ENCODE data around the gene AP3S1. TPM values are rescaled to one million over a fixed set of nuclear protein-coding genes. Genes with fewer than 3 reads are reported as not detected.

The AP3S1 gene
- total and polyA plus RNA-seq, 2 of the 13 experiments (the other 11 are each of a cell fraction or from before 2014, with no cell fraction given), result 50.5 to 85.9 TPM

- BruUV-seq (replicated peaks), result no TSS peak
Measured at GRCh38 chr5:115795700-115796099, 46.0 kb upstream of the AP3S1 start.

More at GRCh38 chr5:115795700-115796099, 46.0 kb upstream of the AP3S1 start:
- Histone ChIP-seq H3K27ac (ENCODE audit: extremely low read length, insufficient read depth, low read length) (no peak overlapping the region), H3K36me3 (replicated peaks in 1 of 2; ENCODE audit: control insufficient read depth in 1 of 2, insufficient read depth in 2 of 2, low read length in 2 of 2) (no peaks in the 10 kb centered on the region), H3K27me3 (ENCODE audit: control insufficient read depth in 1 of 2, insufficient read depth in 2 of 2, low read length in 2 of 2) (no peaks in the 10 kb centered on the region), H3K9ac (ENCODE audit: insufficient read depth, low read depth, low read length) (no peak overlapping the region), H2AFZ (ENCODE audit: low read length) (no peak overlapping the region), H3K9me3 (ENCODE audit: low read length) (no peaks in the 10 kb centered on the region), H3K79me2 (ENCODE audit: insufficient read depth, low read length) (no peaks in the 10 kb centered on the region), H3K4me3 (replicated peaks in 1 of 3; ENCODE audit: insufficient read depth in 1 of 3, low read depth in 2 of 3, low read length in 3 of 3) (no peak overlapping the region), H3K4me1 (ENCODE audit: insufficient read depth, low read length) (peaks cover 40% of the 10 kb centered on the region), H4K20me1 (ENCODE audit: insufficient read depth, low read length) (no peaks in the 10 kb centered on the region), H3K4me2 (ENCODE audit: low read depth, low read length) (no peak overlapping the region)
- WGBS (ENCODE audit: low lambda C conversion rate), result 20% methylated on average over 1 of the region's 1 CpG
- DNase-seq (ENCODE audit: low spot score) (no peak), FAIRE-seq (peak; percentile 42), ATAC-seq (peak; percentile 65)
- in situ Hi-C loops (cut with HindIII; ENCODE audit: extremely low pct_ligation_motif_present, low pct_unique_long_range_greater_than_20kb), result no loop called here
- CTCF ChIA-PET (ENCODE audit: low intra/inter-chr PET ratio, low total read pairs), result no interaction called here
- TF ChIP-seq ZNF275 (CRISPR knock-in tag; IDR thresholded peaks at IDR 0.05; ENCODE audit: borderline replicate concordance), result no peak
- no peak for TF ChIP-seq CERS6 (CRISPR knock-in tag; IDR thresholded peaks at IDR 0.05)
- no peak for TF ChIP-seq ZNF205 (CRISPR knock-in tag; IDR thresholded peaks at IDR 0.05)
- TF ChIP-seq DDIT3 (CRISPR knock-in tag; IDR thresholded peaks at IDR 0.05), result no peak
- TF ChIP-seq FOXJ3 (CRISPR knock-in tag; IDR thresholded peaks at IDR 0.05; ENCODE audit: borderline replicate concordance), result no peak
- no peak for TF ChIP-seq BRCA1 (CRISPR knock-in tag; IDR thresholded peaks at IDR 0.05)
- no peak for TF ChIP-seq ZNF792 (CRISPR knock-in tag; IDR thresholded peaks at IDR 0.05)
- no peak for TF ChIP-seq RAD21 (CRISPR knock-in tag; IDR thresholded peaks at IDR 0.05)
- no peak for TF ChIP-seq ZSCAN30 (CRISPR knock-in tag; IDR thresholded peaks at IDR 0.05)
- TF ChIP-seq ATF7 (IDR thresholded peaks at IDR 0.05), result no peak
- no peak for TF ChIP-seq ATF7 (CRISPR knock-in tag; IDR thresholded peaks at IDR 0.05)
- TF ChIP-seq ZFAT (CRISPR knock-in tag; conservative IDR thresholded peaks at IDR 0.05), result no peak
- no peak for TF ChIP-seq ZNF672 (CRISPR knock-in tag; IDR thresholded peaks at IDR 0.05)
- TF ChIP-seq ZNF367 (CRISPR knock-in tag; IDR thresholded peaks at IDR 0.05; ENCODE audit: borderline replicate concordance), result no peak
- no peak for TF ChIP-seq NONO (IDR thresholded peaks at IDR 0.05)
- TF ChIP-seq NONO (CRISPR knock-in tag; conservative IDR thresholded peaks at IDR 0.05), result no peak
- TF ChIP-seq ZFP37 (CRISPR knock-in tag; IDR thresholded peaks at IDR 0.05; ENCODE audit: borderline replicate concordance), result no peak
- POLR2A ChIA-PET, result no interaction called here
- intact Hi-C loops (cut with micrococcal nuclease; ENCODE audit: unreplicated experiment), result no loop called here

Data from HepG2 (cell line).